Neural progenitor cell (in vitro differentiated cells): ENCODE results near the gene KLF18. TPM values are rescaled to one million over a fixed set of nuclear protein-coding genes. Genes with fewer than 3 reads are reported as not detected.
"Not testable (repeated sequence)": the region's sequence is repeated elsewhere in the genome, so short reads cannot be mapped to it uniquely, and the experiment has no call there.

Experiments used
- DNase-seq: peaks from one replicate; pipeline ENCODE4 v3.0.0-alpha.2; 2016; ENCODE audit warnings: low spot score
- H2AFZ ChIP-seq: fragments of 200-600 bp; sonication (generic); replicated peaks from 2 replicates; pipeline ENCODE4 v1.6.1; 2016; ENCODE audit warnings: antibody characterized with exemption
- H3F3A ChIP-seq: fragments of 200-600 bp; sonication (generic); 2 replicates; pipeline ENCODE4 v1.6.1; 2016; ENCODE audit warnings: antibody characterized with exemption, low read depth
- H3K27ac ChIP-seq: fragments of 200-600 bp; sonication (generic); 2 replicates; pipeline ENCODE4 v1.5.1; 2016; ENCODE audit warnings: mild to moderate bottlenecking
- H3K27me3 ChIP-seq: fragments of 200-600 bp; sonication (generic); 2 replicates; pipeline ENCODE4 v1.6.1; 2016; ENCODE audit warnings: mild to moderate bottlenecking, moderate library complexity
- H3K36me3 ChIP-seq: fragments of 200-600 bp; sonication (generic); 2 replicates; pipeline ENCODE4 v1.5.1; 2016
- H3K4me1 ChIP-seq: fragments of 200-600 bp; sonication (generic); 2 replicates; pipeline ENCODE4 v1.6.1; 2016; ENCODE audit warnings: mixed run types
- H3K4me2 ChIP-seq: fragments of 200-600 bp; sonication (generic); 2 replicates; pipeline ENCODE4 v1.6.1; 2016
- H3K4me3 ChIP-seq: fragments of 200-600 bp; sonication (generic); 2 replicates; pipeline ENCODE4 v1.5.1; 2016
- H3K79me2 ChIP-seq: fragments of 200-600 bp; sonication (generic); 2 replicates; pipeline ENCODE4 v1.6.1; 2016; ENCODE audit warnings: low read depth
- H3K9ac ChIP-seq: fragments of 200-600 bp; sonication (generic); 2 replicates; pipeline ENCODE4 v1.6.1; 2016
- H3K9me3 ChIP-seq: fragments of 200-600 bp; sonication (generic); 2 replicates; pipeline ENCODE4 v1.5.1; 2016; ENCODE audit warnings: low read depth
- H4K20me1 ChIP-seq: fragments of 200-600 bp; sonication (generic); 2 replicates; pipeline ENCODE4 v1.6.1; 2016; ENCODE audit warnings: low read depth
- H3K27ac Mint-ChIP-seq: 3 replicates; pipeline ENCODE4 v1.8.0; 2021; ENCODE audit warnings: mixed read lengths
- H3K27me3 Mint-ChIP-seq: 2 replicates; pipeline ENCODE4 v1.8.0; 2022; ENCODE audit warnings: low read depth, mild to moderate bottlenecking, inconsistent platforms, moderate library complexity, mixed read lengths; ENCODE audit not compliant: insufficient read depth
- H3K36me3 Mint-ChIP-seq: 3 replicates; pipeline ENCODE4 v1.8.0; 2021; ENCODE audit warnings: mixed read lengths
- H3K4me1 Mint-ChIP-seq: 3 replicates; pipeline ENCODE4 v1.8.0; 2021; ENCODE audit warnings: mixed read lengths
- H3K4me3 Mint-ChIP-seq: 3 replicates; pipeline ENCODE4 v1.8.0; 2021; ENCODE audit warnings: mild to moderate bottlenecking, moderate library complexity, mixed read lengths
- H3K9me3 Mint-ChIP-seq: 3 replicates; pipeline ENCODE4 v1.8.0; 2020; ENCODE audit warnings: mixed read lengths
- EZH2 ChIP-seq: fragments of 200-600 bp; sonication (generic); IDR thresholded peaks from 2 replicates; pipeline ENCODE4 v1.6.1; 2017; ENCODE audit warnings: antibody characterized with exemption, mild to moderate bottlenecking, moderate library complexity
- EZH2phosphoT487 ChIP-seq: fragments of 200-600 bp; sonication (generic); IDR thresholded peaks from 2 replicates; pipeline ENCODE4 v1.6.1; 2017; ENCODE audit warnings: antibody characterized with exemption
- total RNA-seq: library from RNA; depleted of rRNA; stranded (reverse); fragments of >200 nt; gene quantifications from 2 replicates; pipeline ENCODE4 v1.2.3, GENCODE V29; 2015; ENCODE audit warnings: low replicate concordance
- TF ChIP-seq, protein P1 (sequence below): fragments of 200-600 bp; sonication (generic); IDR thresholded peaks from 2 replicates; pipeline ENCODE4 v1.5.1; 2017; ENCODE audit warnings: antibody characterized with exemption, mild to moderate bottlenecking

Gene KLF18
- total RNA-seq, 1 donor from 2014 or later: not detected

DNA sequence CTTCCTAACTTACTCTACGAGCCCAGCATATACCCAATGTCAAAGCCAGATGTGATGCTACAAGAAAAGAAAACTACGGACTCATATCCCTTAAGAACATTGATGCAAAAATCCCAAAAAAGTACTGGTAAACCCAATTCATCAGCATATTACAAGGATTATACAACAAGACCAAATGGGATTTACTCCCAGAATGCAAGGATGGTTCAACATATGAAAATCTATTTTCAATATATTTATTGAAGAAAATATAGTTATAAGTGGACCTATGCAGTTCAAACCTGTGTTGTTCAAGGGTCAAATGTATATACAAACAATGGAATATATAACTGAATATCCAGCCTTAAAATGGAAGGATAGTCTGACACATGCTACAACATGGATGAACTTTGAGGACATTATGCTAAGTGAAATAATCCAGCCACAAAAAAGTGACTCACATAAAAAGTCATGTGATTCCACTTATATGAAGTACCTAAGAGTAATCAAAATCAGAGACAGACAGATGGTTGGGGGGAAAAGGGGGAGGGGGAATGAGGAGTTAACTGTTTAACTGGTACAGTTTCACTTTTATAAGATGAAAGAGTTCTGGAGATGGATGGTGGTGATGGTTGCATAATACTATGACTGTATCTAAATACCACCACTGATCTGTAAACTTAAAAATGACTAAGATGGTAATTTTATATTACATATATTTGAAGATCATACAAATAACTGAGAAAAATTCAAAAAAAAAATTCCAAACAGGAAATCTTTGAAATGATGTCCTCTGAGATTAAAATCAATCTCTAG is 3.7 kb upstream of the KLF18 start:
- no peak overlapping the region for H3K9ac ChIP-seq
- Mint-ChIP-seq H3K9me3 (peaks cover 19% of the 10 kb centered on the region), H3K27me3 (peaks cover 2% of the 10 kb centered on the region), H3K36me3 (no peaks in the 10 kb centered on the region), H3K4me1 (no peaks in the 10 kb centered on the region), H3K4me3 (no peak overlapping the region), H3K27ac (no peak overlapping the region)
- no peaks in the 10 kb centered on the region for H3K36me3 ChIP-seq
- TF ChIP-seq EZH2 (no peak), EZH2phosphoT487 (no peak)
- TF ChIP-seq, protein P1, sequence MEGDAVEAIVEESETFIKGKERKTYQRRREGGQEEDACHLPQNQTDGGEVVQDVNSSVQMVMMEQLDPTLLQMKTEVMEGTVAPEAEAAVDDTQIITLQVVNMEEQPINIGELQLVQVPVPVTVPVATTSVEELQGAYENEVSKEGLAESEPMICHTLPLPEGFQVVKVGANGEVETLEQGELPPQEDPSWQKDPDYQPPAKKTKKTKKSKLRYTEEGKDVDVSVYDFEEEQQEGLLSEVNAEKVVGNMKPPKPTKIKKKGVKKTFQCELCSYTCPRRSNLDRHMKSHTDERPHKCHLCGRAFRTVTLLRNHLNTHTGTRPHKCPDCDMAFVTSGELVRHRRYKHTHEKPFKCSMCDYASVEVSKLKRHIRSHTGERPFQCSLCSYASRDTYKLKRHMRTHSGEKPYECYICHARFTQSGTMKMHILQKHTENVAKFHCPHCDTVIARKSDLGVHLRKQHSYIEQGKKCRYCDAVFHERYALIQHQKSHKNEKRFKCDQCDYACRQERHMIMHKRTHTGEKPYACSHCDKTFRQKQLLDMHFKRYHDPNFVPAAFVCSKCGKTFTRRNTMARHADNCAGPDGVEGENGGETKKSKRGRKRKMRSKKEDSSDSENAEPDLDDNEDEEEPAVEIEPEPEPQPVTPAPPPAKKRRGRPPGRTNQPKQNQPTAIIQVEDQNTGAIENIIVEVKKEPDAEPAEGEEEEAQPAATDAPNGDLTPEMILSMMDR: no peak
- no peaks in the 10 kb centered on the region for H3K4me1 ChIP-seq
- no peaks in the 10 kb centered on the region for H4K20me1 ChIP-seq
- H3K27ac ChIP-seq: no peak overlapping the region
- H3K79me2 ChIP-seq: no peaks in the 10 kb centered on the region
- no peaks in the 10 kb centered on the region for H3K27me3 ChIP-seq
- H3K4me2 ChIP-seq: no peak overlapping the region
- no peak for DNase-seq
- no peak overlapping the region for H3K4me3 ChIP-seq
- no peak overlapping the region for H2AFZ ChIP-seq
- H3F3A ChIP-seq: no peaks in the 10 kb centered on the region
- no peaks in the 10 kb centered on the region for H3K9me3 ChIP-seq

GRCh38 chr1:44139565-44139964 is 1.9 kb downstream of the KLF18 start:
- not testable (repeated sequence) for H3K9ac ChIP-seq, H3K4me3 Mint-ChIP-seq, H3K36me3 ChIP-seq, H3F3A ChIP-seq, H3K4me2 ChIP-seq, H3K4me1 ChIP-seq, H3K27me3 ChIP-seq, H3K27me3 Mint-ChIP-seq, H3K79me2 ChIP-seq, H3K27ac Mint-ChIP-seq, H3K9me3 ChIP-seq, H3K4me1 Mint-ChIP-seq, H3K4me3 ChIP-seq, DNase-seq, H3K27ac ChIP-seq, H4K20me1 ChIP-seq, H3K36me3 Mint-ChIP-seq, H3K9me3 Mint-ChIP-seq, H2AFZ ChIP-seq

GRCh38 chr1:44138239-44138638 is 3.2 kb downstream of the KLF18 start:
- Mint-ChIP-seq H3K4me1 (no peaks in the 10 kb centered on the region), H3K27me3 (peaks cover 4% of the 10 kb centered on the region), H3K9me3 (no peaks in the 10 kb centered on the region), H3K27ac (no peak overlapping the region), H3K4me3 (no peak overlapping the region), H3K36me3 (no peaks in the 10 kb centered on the region)
- Histone ChIP-seq H3K4me3 (no peak overlapping the region), H3K9ac (no peak overlapping the region), H3K27ac (no peak overlapping the region), H3K36me3 (no peaks in the 10 kb centered on the region), H2AFZ (no peak overlapping the region), H3K79me2 (no peaks in the 10 kb centered on the region), H4K20me1 (no peaks in the 10 kb centered on the region), H3K27me3 (no peaks in the 10 kb centered on the region), H3F3A (no peaks in the 10 kb centered on the region), H3K9me3 (no peaks in the 10 kb centered on the region), H3K4me2 (no peak overlapping the region), H3K4me1 (no peaks in the 10 kb centered on the region)
- no peak for TF ChIP-seq EZH2phosphoT487
- TF ChIP-seq, protein P1: no peak
- no peak for TF ChIP-seq EZH2
- no peak for DNase-seq

GRCh38 chr1:44135886-44136285 is 5.5 kb downstream of the KLF18 start:
- Histone ChIP-seq H3K36me3 (no peaks in the 10 kb centered on the region), H3K9ac (no peak overlapping the region), H3K4me2 (no peak overlapping the region), H2AFZ (no peak overlapping the region), H3K4me1 (no peaks in the 10 kb centered on the region), H3F3A (no peaks in the 10 kb centered on the region), H3K79me2 (no peaks in the 10 kb centered on the region), H3K27ac (no peak overlapping the region), H3K27me3 (no peaks in the 10 kb centered on the region), H4K20me1 (no peaks in the 10 kb centered on the region), H3K9me3 (no peaks in the 10 kb centered on the region), H3K4me3 (no peak overlapping the region)
- TF ChIP-seq, protein P1: no peak
- TF ChIP-seq EZH2 (no peak), EZH2phosphoT487 (no peak)
- Mint-ChIP-seq H3K27ac (no peak overlapping the region), H3K9me3 (no peaks in the 10 kb centered on the region), H3K4me1 (no peaks in the 10 kb centered on the region), H3K27me3 (peaks cover 4% of the 10 kb centered on the region), H3K36me3 (no peaks in the 10 kb centered on the region), H3K4me3 (no peak overlapping the region)
- no peak for DNase-seq
